Lower lobe of right lung (tissue), 2 donors: ENCODE measurements around the gene PTPRN2. TPM values are rescaled to one million over a fixed set of nuclear protein-coding genes. Genes with fewer than 3 reads are reported as not detected.
A peak's percentile ranks its signal among the peaks of the same experiment; 100 is the strongest.

Experiments used
- ATAC-seq, 2 donors: fragments of 200-7000 bp; cut with Tn5 transposase; one replicate each; pipeline ENCODE4 v1.9.1; 2020 to 2022; ENCODE audit warnings: mild to moderate bottlenecking in 2 of 2, moderate library complexity in 2 of 2
- DNase-seq: peaks from one replicate; pipeline ENCODE4 v3.0.0-alpha.2; 2020
- H3K27ac ChIP-seq: fragments of 200-600 bp; one replicate; pipeline ENCODE4 v1.8.0; 2022
- H3K27me3 ChIP-seq: fragments of 200-600 bp; one replicate; pipeline ENCODE4 v1.8.0; 2022; ENCODE audit warnings: low read depth
- H3K36me3 ChIP-seq: fragments of 200-600 bp; one replicate; pipeline ENCODE4 v1.8.0; 2022; ENCODE audit warnings: mild to moderate bottlenecking
- H3K4me1 ChIP-seq: fragments of 200-600 bp; one replicate; pipeline ENCODE4 v1.8.0; 2022
- H3K4me3 ChIP-seq: fragments of 200-600 bp; one replicate; pipeline ENCODE4 v1.8.0; 2022; ENCODE audit warnings: mild to moderate bottlenecking
- H3K9me3 ChIP-seq: fragments of 200-600 bp; one replicate; pipeline ENCODE4 v1.8.0; 2022
- intact Hi-C: fragments of 100-400 bp; cut with DNase I; formaldehyde crosslinking; loops from one replicate; pipeline ENCODE4 v1.11.0; 2022
- total RNA-seq: library from RNA; stranded (reverse); fragmentation: NEBNext Ultra II Directional; extraction: Animal tissue kit (Norgen Biotek cat#: 25700); gene quantifications from one replicate; pipeline ENCODE4 v1.2.1, GENCODE V29; 2021
- TF ChIP-seq, protein P1 (sequence below): fragments of 200-600 bp; IDR thresholded peaks from one replicate; pipeline ENCODE4 v1.8.0; 2022; ENCODE audit warnings: antibody characterized with exemption, mild to moderate bottlenecking
- donor health status: DM: no; HTN: yes; CAD: no; lungs with severe emphysema.

Gene PTPRN2
- total RNA-seq, 1 donor from 2014 or later, result 6.8 TPM

DNA sequence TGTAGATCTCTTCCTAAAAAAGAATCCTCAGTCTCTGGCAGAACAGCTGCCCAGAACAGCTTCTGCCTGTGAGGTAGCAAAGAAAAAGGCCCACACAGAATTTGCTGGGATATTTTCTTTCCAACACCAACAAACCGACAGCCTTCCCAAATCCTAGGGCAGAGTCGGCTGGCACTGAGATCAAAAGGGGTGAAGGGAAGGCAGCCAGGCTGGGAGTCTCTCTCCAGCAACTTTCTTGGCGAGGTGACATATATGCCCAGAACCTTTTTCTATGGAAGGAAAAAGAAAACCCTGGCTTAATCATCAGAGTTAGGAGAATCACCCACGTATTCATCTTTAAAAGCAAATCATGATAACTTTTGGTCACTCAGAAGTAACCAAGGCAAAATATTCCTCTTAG lies 971.2 kb downstream of the PTPRN2 start:
- ATAC-seq, result no peak
- Histone ChIP-seq H3K4me1 (no peaks in the 10 kb centered on the region), H3K27me3 (peaks cover 4% of the 10 kb centered on the region), H3K4me3 (no peak overlapping the region), H3K9me3 (no peaks in the 10 kb centered on the region), H3K36me3 (no peaks in the 10 kb centered on the region), H3K27ac (no peak overlapping the region)
- TF ChIP-seq, protein P1, sequence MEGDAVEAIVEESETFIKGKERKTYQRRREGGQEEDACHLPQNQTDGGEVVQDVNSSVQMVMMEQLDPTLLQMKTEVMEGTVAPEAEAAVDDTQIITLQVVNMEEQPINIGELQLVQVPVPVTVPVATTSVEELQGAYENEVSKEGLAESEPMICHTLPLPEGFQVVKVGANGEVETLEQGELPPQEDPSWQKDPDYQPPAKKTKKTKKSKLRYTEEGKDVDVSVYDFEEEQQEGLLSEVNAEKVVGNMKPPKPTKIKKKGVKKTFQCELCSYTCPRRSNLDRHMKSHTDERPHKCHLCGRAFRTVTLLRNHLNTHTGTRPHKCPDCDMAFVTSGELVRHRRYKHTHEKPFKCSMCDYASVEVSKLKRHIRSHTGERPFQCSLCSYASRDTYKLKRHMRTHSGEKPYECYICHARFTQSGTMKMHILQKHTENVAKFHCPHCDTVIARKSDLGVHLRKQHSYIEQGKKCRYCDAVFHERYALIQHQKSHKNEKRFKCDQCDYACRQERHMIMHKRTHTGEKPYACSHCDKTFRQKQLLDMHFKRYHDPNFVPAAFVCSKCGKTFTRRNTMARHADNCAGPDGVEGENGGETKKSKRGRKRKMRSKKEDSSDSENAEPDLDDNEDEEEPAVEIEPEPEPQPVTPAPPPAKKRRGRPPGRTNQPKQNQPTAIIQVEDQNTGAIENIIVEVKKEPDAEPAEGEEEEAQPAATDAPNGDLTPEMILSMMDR, result no peak
- no peak for DNase-seq
- intact Hi-C loops, result no loop called here

DNA sequence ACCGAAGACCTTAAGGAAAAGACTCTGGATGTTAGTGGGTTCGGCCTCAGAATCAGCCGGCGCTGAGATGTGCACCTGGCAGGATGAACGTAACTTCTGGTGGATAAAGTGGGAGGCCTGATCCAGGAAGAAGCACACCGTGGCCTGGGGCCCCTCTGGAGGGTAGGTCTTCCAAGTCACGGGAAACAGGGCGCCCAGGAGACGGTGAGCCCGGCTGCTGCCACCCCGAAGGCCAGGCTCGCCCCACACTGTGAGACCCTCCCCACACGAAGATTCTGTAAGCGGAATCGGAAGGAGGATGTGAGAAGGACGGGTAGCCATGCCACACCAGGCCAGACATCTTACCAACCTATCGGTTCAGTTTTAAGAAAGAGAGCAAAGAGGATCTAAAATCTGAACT lies 971.8 kb downstream of the PTPRN2 start:
- Histone ChIP-seq H3K27me3 (peaks cover 4% of the 10 kb centered on the region), H3K9me3 (no peaks in the 10 kb centered on the region), H3K27ac (no peak overlapping the region), H3K36me3 (no peaks in the 10 kb centered on the region), H3K4me1 (no peaks in the 10 kb centered on the region), H3K4me3 (no peak overlapping the region)
- DNase-seq, result no peak
- intact Hi-C loops, result no loop called here
- TF ChIP-seq, protein P1, result no peak
- no peak for ATAC-seq

DNA sequence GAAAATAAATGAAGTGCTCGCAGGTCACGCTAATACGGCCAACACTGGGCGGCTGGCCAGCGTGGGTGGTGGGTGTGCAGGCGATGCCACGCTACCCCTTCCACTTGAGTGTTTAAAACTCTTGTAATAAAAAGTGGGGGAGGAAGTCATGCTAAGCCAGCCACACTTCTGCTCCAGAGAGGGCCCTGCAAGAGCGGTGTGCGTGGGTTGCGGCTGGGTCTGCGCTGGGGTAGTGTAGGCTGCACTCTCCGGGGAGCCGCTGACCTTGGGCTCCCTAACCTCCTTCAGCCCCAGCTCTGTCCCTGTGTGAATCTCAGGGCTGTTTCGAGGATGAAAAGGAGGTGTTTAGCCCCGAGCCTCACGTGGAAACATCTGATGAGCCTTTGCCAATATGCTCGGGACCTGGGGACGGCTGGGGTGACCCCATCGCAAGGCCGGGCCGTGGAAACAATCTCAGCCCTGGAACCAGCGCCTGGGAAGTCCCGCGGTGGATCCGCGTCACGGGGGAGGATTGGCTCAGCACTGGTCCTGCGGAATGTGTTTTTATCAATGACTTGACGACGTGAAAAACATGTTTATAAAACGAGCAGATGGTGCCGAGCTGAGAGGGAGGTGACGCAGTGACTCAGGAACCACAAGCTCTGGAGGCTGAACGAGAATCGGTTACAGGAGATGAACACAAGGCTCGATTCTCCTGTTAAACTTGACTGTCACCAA lies 972.4 kb downstream of the PTPRN2 start:
- Histone ChIP-seq H3K4me1 (no peaks in the 10 kb centered on the region), H3K9me3 (no peaks in the 10 kb centered on the region), H3K36me3 (no peaks in the 10 kb centered on the region), H3K27me3 (peaks cover 4% of the 10 kb centered on the region), H3K4me3 (no peak overlapping the region), H3K27ac (no peak overlapping the region)
- intact Hi-C loops, result no loop called here
- DNase-seq, result no peak
- TF ChIP-seq, protein P1, result no peak
- no peak for ATAC-seq

DNA sequence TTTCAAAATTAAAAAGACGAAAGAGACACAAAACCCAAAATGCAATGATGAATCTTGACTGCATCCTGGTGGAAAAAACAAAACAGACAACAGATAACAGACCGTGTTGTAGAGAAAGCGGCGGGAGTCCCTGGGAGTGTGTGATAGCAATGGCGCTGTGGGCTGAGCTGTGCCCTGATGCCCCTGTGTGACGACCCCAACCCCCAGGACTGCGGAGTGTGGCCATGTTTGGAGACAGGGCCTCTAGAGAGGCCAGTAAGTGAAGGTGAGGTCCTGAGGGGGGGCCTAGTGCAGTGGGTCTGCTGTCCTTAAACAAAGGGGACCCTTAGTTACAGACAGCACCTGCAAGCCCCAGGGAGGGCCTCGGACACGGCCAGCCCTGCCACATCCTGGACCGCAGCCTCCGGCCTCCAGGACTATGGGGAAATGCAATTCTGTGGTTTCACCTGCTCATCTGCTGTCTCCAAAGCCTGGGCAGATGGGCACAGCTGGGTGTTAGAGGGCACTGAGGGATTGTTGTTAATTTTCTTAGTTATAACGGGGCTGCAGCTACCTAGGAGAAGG lies 973.1 kb downstream of the PTPRN2 start:
- H3K36me3 ChIP-seq, result no peaks in the 10 kb centered on the region
- DNase-seq (no peak), ATAC-seq (no peak)
- TF ChIP-seq, protein P1, result no peak
- intact Hi-C loops, result no loop called here
- H3K27me3 ChIP-seq, result peaks cover 4% of the 10 kb centered on the region
- H3K9me3 ChIP-seq, result no peaks in the 10 kb centered on the region
- no peak overlapping the region for H3K27ac ChIP-seq
- no peaks in the 10 kb centered on the region for H3K4me1 ChIP-seq
- H3K4me3 ChIP-seq, result no peak overlapping the region

DNA sequence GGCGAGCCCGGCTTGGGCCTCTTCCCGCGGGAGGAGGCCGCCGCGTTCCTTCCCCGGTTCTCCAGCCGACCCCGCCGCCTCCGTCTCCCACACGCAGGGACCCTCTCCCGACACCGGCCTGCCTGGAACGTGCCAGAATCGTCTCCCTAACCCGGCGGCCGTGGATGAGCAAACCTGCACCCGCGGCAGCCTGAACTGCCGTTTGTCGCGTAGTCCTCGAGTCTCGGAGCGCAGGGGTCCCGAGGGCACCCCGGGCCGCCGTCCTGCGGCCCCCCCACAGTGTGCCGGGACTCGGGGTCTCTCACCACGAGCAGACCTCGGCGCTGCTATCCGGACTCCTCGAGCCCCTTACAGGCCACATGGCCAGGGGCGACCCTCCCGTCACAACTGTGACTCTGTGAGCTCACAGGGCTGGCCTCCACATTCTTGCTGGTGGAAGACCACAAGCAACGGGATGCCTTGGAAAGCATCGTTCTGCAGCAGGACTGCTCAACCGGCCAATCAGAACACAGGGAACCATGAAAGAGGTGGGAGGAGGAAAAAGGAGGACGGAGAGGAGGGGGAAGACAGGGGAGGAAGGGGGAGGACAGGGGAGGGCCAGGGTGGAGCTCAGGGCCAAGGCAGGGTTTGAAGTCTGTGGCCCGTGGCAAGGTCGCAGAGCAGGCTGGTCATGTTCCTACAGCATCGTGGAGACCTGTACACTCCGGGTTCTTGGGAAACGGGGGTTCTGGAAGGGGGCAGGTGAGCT lies 973.9 kb downstream of the PTPRN2 start:
- Histone ChIP-seq H3K4me1 (no peaks in the 10 kb centered on the region), H3K4me3 (peak overlapping the region; percentile 56), H3K27ac (no peak overlapping the region), H3K27me3 (peaks cover 4% of the 10 kb centered on the region), H3K9me3 (no peaks in the 10 kb centered on the region), H3K36me3 (no peaks in the 10 kb centered on the region)
- DNase-seq (no peak), ATAC-seq (no peak)
- TF ChIP-seq, protein P1, result no peak
- intact Hi-C loops, result no loop called here
